Superior temporal gyrus (tissue), 1 donor: ENCODE measurements around the gene GNB4.

Experiments used
- DNase-seq: peaks from one replicate; pipeline ENCODE4 v3.0.0-alpha.2; 2016; ENCODE audit errors: extremely low spot score

Gene GNB4

DNA sequence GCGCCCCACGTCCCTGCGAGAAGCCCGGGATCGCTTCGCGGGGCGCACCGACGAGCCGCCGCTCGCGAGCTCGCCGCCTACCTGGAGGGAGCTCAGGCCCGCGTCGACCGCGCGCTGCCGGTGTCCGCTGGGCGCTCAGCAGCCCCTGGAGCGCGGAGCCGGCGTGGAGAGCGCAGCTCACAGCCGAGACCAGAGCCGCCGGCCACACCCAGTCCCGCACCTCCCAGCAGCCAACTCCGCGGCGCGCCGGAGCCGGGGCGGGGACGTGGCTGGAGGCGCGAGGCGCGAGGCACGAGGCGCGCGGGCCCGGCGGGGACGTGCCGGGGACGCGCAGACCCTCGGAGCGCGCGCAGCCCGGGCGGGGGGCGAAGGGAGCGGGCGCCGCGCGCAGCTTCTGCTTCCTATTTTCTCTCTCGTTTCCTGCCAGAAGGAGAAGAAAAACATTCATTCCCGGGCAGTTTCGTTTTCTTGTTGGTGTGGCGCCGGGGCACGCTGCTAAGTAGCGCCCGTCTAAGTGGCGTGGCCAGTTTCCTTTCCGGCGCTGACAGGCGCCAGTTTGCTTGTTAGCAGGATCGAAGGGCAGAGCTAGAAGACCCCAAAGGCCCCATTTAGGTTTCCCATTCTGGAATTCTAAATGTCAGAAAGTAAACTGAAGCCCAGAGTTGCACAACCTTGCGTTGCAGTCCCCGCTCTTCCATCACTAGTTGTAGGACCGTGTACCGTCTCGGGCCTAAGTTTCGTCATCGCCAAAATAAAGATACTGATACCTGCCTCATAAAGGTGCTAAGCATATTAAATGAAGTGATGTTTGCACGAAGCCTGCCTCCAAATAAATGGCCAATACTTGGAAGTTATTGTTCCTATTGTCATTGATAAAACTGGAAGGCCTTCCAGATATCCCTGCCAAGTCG is at the start of gene GNB4:
Gene GNB4, minus strand, starts transcription at position 206 of the 911 bp plus-strand sequence. CDS start 25,270 bp downstream, outside the sequence.
- no peak for DNase-seq

DNA sequence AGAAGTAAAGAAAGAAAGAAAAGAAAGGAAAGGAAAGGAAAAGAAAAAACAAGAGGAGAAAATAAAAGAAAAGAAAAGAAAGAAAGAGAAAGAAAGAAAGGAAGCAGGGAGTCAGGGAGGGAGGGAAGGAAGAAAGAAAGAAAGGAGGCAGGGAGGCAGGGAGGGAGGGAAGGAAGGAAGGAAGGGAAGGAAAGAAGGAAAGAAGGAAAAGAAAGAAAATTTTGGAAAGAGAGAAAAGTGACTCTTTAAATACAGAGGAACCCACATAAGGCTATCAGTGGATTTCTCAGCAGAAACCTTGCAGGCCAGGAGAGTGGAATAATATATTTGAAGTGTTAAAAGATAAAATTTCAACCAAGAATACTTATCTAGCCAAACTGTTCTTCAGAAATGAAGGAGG is 44.2 kb upstream of the GNB4 start:
- no peak for DNase-seq

DNA sequence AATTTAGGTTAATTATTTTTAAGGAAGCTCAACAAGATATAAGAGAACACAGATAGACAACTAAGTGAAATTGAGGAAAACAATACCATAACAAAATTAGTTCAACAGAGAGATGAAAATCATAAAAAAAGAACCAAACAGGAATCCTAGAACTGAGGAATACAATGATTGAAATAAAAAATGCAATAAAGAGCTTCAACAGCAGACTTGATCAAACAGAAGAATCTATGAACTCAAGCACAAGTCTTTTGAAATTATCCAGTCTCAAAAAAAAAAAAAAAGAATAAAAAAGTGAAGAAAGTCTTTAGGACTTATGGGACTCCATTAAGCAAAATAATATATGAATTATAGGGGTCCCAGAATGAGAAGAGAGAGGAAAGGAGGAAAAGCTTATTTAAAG is 42.0 kb upstream of the GNB4 start:
- no peak for DNase-seq

DNA sequence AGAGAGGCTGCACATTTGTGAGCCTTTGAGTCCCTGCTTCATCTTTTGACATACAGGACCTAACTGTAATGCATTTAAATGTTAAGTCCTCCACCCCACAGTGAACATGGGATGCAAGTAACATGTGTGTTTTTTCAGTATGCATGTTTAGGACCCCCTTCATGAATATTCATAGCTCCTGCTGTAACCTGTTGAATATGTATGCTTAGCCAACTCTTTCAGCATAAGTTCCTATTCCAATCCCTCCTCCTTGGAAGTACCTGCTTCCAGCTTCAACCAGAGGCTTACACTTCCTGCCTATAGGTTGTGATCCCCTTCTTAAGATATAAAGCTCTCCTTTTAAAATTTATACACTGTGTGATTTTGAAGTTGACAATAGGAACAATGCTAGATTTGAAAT is 36.9 kb upstream of the GNB4 start:
- no peak for DNase-seq

DNA sequence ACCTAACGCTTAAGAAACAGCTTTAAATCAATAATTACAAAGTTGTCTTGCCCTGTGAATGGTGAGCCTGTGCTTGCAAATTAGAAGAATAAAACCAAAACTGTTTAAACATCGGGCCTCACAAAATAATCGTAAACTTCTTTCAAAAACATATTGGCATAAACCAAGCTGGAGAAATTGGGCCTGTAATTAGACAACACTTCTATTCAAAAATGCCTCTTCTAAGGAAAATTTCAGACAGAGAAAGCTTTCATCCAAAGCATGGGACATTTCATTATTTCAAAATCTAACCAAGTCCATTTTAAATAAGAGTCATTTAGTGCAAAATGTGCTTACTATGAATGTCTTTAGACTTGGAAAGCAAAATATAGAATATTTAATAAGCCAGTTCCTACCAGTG is 35.5 kb upstream of the GNB4 start:
- DNase-seq = no peak

DNA sequence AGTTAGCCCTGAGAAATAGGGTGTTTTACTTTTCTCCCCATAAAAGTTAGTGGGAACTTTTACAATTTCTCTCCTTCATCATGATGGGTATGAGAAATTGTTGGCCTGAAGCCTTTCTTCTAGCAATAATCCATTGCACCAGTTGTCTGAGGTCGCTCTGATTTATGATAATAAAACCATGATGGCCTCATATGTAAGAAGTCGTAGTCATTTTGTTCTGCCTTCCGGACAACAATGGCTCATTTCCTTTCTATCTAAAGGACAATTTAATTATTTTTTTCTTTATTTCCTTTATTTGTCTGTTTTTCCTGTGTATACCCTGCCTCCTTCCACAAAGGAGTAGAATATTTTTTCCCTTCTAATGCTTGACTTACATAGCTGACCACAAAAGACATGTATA is 31.6 kb upstream of the GNB4 start:
- no peak for DNase-seq

DNA sequence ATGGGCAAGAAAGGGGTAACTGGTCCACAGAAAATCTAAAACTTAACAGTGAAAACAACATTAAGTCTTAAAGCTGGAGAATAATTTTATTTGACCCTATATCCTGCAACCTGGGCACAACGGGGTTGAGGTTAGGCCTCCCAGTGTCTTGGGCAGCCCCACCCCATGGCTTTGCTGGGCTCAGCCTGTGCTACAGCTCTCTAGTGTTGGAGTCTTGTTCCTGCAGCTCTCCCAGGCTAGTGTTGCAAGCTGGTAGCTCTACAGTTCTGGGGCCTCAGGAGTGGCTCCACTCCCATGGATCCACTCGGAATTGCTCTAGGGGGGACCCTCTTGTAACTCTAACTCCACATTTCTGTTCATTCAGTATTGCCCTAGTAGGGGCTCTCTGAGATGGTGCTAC is 24.9 kb upstream of the GNB4 start:
- no peak for DNase-seq

DNA sequence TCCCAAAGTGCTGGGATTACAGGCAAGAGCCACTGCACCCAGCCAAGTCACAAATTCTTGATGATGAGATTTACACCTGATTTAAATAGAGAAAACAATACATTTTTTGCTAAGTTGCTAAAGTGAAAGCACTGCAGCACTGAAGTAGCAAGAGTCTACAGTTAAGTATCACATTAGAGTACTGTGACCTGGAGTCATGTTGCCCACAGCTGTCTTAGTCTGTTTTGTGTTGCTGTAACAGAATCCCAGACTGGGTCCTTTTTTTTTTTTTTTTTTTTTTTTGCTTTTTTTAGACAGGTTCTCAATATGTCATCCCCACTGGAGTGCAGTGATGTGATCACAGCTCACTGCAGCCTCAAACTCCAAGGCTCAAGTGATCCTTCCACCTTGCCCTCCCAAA is 23.2 kb upstream of the GNB4 start:
- no peak for DNase-seq

DNA sequence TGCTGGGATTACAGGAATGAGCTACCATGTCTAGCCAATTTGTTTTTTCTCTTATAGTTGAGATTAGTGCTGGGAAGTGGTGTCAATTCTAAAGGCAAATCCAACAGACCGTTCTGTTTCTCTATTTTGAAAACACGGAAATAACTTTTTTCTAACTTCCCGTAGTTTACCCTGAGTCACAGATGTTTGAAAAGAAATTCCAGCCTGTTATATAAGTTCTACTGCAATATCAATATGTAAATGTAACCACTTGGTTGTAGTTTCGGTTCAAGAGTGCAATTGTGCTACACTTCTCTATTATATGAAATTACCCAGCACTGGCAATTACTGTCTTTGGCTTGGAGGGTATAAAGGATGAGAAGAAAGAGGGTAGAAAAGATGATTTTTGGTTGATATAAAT is 22.3 kb upstream of the GNB4 start:
- no peak for DNase-seq

DNA sequence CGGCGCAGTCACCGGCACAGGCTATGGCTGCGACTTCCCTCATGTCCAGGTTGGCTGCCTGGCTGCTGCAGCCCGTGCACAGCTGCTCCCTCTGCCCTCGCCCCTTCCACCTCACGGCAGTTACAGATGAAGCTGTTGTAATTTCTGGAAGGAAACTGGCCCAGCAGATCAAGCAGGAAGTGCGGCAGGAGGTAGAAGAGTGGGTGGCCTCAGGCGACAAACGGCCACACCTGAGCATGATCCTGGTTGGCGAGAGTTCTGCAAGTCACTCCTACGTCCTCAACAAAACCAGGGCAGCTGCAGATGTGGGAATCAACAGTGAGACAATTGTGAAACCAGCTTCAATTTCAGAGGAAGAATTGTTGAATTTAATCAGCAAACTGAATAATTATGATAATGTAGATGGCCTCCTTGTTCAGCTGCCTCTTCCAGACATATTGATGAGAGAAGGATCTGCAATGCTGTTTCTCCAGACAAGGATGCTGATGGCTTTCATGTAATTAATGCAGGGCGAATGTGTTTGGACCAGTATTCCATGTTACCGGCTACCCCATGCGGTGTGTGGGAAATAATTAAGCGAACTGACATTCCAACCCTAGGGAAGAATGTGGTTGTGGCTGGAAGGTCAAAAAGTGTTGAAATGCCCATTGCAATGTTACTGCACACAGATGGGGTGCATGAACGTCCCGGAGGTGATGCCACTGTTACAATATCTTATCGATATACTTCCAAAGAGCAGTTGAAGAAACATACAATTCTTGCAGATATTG is 13.2 kb upstream of the GNB4 start:
- DNase-seq = no peak

DNA sequence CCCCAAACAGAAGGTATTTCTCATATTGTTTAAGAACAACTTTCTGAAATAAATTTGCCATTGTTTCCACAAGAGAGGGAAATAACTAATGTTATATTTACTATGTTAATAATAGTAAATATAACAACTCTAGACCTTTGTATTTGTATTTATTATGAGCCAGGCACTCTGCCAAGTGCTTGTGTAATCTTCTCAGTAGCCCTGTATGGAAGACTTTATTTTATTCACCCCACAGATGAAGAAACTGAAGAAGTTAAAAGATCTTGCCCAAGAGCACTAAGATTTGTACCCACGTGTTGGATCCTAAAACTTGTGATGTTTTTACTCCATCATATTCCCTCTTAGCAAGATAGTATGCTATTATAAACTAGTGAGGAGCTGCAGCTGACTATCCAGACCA is 12.0 kb upstream of the GNB4 start:
- no peak for DNase-seq

DNA sequence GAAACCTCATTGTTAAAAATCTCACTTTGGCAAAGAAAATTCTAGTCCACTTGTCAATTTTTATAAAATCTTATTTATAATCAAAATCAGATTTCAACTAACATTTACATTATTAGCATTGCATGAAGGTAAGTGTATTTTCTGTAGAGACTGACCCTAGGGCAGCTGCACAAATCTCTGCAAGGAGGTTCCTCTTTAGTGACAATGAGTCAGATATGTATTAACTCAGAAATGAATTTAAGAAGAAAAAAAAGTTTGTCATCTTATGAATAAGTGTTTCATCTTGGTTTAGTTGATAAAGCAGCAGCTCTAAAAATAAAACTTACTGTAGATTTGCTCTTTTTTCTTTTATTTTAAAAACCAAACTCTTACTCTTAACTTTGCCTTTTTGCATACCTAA is 9.0 kb upstream of the GNB4 start:
- DNase-seq = no peak

DNA sequence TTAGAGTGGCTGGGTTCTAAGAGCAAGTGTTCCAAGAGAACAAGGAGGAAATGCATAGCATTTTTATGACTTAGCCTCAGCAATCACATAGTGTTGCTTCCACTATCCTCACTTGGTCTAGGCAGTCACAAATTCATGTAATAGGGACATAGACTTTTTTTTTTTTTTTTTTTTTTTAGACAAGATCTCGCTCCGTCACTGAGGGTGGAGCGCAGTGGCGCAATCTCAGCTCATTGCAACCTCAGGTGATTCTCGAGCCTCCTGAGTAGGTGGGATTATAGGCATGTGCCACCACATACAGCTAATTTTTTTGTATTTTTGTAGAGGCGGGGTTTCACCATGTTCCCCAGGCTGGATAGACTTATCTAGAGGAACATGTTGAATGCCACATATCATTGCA is 4.7 kb upstream of the GNB4 start:
- DNase-seq = no peak

DNA sequence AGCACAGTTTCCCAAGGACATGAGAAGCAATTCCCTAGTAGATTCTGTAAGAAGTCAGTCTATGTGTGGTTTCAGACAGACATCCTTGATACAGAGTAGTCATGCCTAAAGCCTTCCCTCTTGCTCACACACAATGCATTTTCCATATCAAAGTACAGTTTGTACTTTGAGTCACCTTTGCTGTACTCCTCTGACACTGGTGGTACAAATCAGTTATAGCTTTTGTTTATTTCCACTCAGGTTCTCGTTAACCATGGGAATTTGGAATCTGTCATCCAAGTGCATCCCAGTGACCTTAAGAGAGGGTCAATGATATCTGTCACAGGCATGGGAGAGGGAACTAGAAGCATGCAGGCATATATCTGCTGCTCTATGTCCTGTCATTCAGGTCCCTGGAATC is 3.6 kb upstream of the GNB4 start:
- DNase-seq = no peak

DNA sequence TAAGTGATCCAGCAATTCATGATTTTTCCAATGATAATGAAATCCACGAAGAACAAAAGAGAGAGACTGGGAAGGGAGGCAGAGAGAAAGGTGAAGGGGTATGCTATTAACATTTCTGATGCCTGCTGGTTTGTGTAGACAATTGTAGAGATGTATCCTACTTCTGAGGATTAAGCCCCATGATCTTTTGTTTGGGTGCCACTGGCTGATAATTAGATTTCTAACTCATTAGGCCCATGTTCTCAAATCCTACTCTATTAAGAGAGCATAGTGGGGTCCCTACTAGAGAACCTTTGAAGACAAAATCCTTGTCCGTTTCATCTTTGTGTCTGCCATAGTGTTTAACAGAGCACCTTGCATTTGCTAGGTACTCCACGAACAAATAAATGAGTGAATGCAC is 2.7 kb upstream of the GNB4 start:
- no peak for DNase-seq

DNA sequence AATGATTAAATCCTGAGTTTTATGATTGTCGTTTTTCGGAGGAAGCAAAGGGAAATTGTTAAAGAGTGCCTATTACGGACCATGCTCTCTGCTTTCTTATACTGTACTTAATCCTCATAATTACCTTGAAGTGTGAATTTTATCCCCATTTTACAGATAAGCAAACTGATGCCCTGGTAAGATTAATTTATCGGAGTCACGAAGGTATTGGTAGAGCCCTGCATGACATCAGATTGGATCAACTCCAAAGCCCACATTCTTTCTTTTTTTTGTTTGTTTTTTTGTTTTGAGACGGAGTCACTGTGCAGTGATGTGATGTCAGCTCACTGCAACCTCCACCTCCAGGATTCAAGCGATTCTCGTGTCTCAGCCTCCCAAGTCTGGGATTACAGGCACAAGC is 1.6 kb upstream of the GNB4 start:
- no peak for DNase-seq

DNA sequence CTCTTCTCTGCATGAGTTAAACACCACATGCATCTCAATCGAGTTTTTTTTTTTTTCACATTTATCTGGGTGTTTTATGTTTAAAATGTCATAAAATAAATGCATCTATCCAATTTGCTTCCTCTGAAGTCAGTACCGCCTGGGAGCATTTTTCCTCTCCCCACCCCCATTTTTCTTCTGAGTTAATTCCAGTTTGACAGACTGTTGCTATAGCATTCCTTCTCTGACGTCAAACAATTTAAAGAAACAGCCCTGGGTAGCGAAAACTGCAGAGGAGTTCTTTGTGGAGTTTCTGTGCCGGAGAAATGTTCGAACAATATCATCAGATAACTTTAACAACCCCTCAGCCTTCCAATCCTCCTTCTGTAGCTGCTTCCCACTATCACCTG is 900 bp upstream of the GNB4 start:
- DNase-seq = no peak

DNA sequence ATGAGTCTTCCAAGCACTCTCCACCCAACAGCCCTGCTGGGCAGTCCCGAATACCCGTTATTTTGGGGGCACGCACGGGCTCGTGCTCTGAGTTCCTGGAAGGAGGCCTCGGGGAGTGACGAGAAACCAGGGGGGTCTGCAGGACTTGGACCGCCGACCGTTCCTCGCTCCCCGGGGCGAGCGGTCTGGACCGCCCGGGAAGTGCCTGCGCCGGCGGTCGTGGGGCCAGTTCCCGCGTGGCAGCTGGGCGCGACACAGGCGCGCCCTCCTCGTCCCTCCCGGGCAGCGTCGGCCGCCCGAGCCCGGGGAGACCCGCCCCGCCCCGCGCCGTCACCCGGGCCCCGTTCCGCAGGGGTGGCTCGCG is 387 bp downstream of the GNB4 start:
- no peak for DNase-seq

DNA sequence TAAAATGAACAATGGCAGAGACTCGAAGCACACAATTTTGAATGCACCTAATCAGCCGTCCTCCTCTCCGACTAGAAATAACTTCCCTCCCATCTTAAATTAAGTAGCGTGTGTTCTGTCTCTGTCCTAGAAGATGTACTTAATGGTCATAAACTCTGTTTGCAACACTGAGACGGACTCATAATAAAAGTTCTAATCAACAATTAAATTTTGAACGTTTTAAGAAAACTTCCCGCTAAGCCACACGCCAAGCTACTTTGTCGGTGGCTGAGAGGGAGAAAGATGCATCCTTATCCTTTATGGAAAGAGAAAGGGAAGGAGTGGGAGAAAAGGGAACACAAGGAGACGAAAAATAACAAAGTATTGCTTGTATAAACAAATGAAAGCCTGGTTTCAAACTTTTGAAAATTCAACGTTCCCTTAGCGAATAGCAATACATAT is 989 bp downstream of the GNB4 start:
- no peak for DNase-seq

DNA sequence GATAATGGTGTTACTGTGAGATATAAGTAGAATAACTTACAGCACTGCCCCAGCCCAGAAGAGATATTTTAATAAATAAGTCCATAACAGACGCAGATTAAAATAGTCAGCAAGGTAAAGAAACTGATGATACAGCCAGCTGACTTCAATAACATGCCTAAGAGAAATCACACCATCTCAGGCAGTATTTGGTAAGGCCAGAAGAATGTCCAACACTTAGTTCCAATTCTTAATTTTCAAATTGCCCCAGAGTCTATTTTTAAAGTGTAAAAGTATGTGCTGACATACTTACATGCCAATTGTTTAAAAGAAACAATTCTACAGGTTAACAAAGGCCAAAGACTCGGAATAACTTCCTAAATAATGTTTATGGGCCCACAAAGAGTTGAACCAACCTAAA is 1.6 kb downstream of the GNB4 start:
- DNase-seq = no peak

DNA sequence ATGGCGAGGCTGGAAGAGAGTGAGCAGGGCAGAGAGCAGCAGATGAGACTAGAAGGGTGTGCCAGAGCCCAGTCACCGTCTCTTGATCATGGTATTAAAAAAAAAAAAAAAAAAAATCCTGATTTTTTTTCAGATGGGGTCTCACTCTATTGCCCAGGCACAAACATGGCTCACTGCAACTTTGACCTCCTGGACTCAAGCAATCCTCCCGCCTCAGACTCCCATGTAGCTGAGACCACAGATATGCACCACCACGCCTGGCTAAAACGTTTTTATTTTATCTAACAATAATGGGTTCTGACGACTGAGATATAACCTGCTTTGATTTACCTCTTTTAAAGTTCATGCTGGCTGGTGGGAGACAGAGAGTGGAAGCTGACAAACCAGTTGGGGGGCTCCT is 4.0 kb downstream of the GNB4 start:
- DNase-seq = no peak

DNA sequence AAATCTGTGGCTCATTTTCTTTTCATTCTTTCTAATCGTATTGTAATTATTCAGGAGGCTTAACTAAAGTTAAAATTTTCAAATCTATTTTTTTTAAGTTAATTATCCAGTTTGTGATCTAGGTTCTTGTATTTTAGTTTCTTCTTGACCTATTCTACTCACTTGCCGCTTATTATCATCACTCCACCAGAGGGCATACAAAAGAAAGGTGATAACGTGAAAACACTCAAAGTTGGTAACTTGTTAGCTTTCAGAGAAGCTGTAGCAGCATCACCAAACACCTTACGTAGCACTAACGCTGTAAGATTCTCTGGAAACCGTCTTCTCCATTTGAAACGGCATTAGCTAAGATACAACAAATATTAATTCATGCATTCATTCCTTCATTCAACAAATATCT is 4.8 kb downstream of the GNB4 start:
- DNase-seq = no peak

DNA sequence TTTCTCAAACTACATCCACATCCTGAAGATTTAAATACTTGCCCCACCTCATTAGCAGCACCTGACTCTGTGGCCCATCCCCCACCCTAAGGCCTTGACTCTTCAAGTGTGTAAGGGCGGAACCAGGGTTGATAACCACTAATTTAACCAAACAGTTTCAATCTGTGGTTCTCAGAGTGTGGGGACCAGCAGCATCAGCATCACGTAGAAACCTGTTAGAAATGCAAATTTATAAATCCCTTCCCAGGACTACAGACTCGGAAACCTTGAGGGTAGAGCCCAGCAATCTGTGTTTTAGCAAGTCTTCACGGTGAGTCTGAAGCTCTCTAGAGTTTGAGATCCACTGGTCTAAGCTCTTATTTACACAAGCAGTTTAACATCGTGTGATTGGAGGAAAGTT is 12.4 kb downstream of the GNB4 start:
- no peak for DNase-seq
